ENCODE results near the gene GHR. TPM values are rescaled to one million over a fixed set of nuclear protein-coding genes. Genes with fewer than 3 reads are reported as not detected.
A peak's percentile ranks its signal among the peaks of the same experiment; 100 is the strongest.

GHR gene
- 0.17 TPM for polyA plus RNA-seq (2013)

GRCh38 chr5:42423285-42424165, at the start of gene GHR:
GHR (plus strand) TSS chr5:42423439; CDS start chr5:42565875, 142,436 bp downstream.
- peak within 1 kb of the TSS; percentile 40 to 81 (median 68) for H3K4me3 ChIP-seq (ENCODE audit: control insufficient read depth in 1 of 7, extremely low read depth in 1 of 7, insufficient read depth in 4 of 7, low read depth in 2 of 7, low read length in 6 of 7)
- peaks cover 0 to 20% (median 11%) of the 10 kb centered on the region in 4 experiments for H3K4me1 ChIP-seq (ENCODE audit: control extremely low read depth in 1 of 4, control insufficient read depth in 4 of 4, insufficient read depth in 4 of 4, low read length in 3 of 4)
- POLR2A ChIA-PET: no interaction called here
- no peaks in the 10 kb centered on the region for H3K36me3 ChIP-seq (ENCODE audit: control insufficient read depth in 4 of 4, insufficient read depth in 4 of 4, low read length in 3 of 4)
- CTCF ChIA-PET: interaction anchor here (1.0 to 1.4 kb wide), 7 partner anchors 13 to 466 kb away, joined by 3 to 5 read pairs (median 3); no protein-coding TSS in a partner anchor
- WGBS (ENCODE audit: insufficient coverage): under 1% methylated on average over 32 of the region's 60 CpGs
- H3K9me3 ChIP-seq (ENCODE audit: control extremely low read depth in 1 of 5, control insufficient read depth in 4 of 5, insufficient read depth in 2 of 5, low read depth in 1 of 5, low read length in 4 of 5): no peaks in the 10 kb centered on the region
- no peak within 1 kb of the TSS for H3K27ac ChIP-seq (ENCODE audit: insufficient read depth in 1 of 2, low read depth in 1 of 2, low read length in 2 of 2, poor library complexity in 1 of 2, severe bottlenecking in 2 of 2)
- DNase-seq: peak; percentile 76 to 80 (median 76)
- H3K27me3 ChIP-seq (replicated peaks in 2 of 5; ENCODE audit: control insufficient read depth in 4 of 5, insufficient read depth in 5 of 5, low read length in 4 of 5): peaks cover 8 to 29% (median 22%) of the 10 kb centered on the region in 5 experiments

GRCh38 chr5:42374679-42375273, 48.5 kb upstream of the GHR start:
- Histone ChIP-seq H3K4me1 (ENCODE audit: control extremely low read depth in 1 of 4, control insufficient read depth in 4 of 4, insufficient read depth in 4 of 4, low read length in 3 of 4) (no peaks in the 10 kb centered on the region), H3K36me3 (ENCODE audit: control insufficient read depth in 4 of 4, insufficient read depth in 4 of 4, low read length in 3 of 4) (no peaks in the 10 kb centered on the region), H3K9me3 (ENCODE audit: control extremely low read depth in 1 of 5, control insufficient read depth in 4 of 5, insufficient read depth in 2 of 5, low read depth in 1 of 5, low read length in 4 of 5) (no peaks in the 10 kb centered on the region), H3K4me3 (ENCODE audit: control insufficient read depth in 1 of 7, extremely low read depth in 1 of 7, insufficient read depth in 4 of 7, low read depth in 2 of 7, low read length in 6 of 7) (no peak overlapping the region), H3K27me3 (replicated peaks in 2 of 5; ENCODE audit: control insufficient read depth in 4 of 5, insufficient read depth in 5 of 5, low read length in 4 of 5) (no peaks in the 10 kb centered on the region), H3K27ac (ENCODE audit: insufficient read depth in 1 of 2, low read depth in 1 of 2, low read length in 2 of 2, poor library complexity in 1 of 2, severe bottlenecking in 2 of 2) (no peak overlapping the region)
- ChIA-PET CTCF (no interaction called here), POLR2A (no interaction called here)
- DNase-seq: no peak
- 100% methylated on average over 2 of the region's 5 CpGs for WGBS (ENCODE audit: insufficient coverage)

DNA sequence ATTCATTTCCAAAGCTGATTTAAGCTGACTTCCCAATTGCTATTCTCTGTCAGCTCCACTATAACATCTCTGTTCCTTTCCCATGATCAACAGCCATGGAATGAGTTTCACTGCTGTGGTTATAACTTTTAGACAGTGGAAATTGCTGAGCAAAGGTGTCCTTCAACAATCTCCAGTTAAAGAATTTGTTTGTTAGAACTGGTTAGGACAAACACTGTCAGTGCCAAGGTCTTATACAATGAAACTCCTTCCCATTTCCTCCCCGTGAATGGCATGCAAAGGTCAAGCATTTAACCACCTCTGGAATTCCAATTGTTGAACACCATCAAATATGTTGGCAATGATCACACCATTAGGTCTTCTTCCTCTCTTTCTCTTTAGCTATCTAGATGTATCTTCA, 45.7 kb upstream of the GHR start:
- Histone ChIP-seq H3K4me3 (ENCODE audit: control insufficient read depth in 1 of 7, extremely low read depth in 1 of 7, insufficient read depth in 4 of 7, low read depth in 2 of 7, low read length in 6 of 7) (no peak overlapping the region), H3K27me3 (replicated peaks in 2 of 5; ENCODE audit: control insufficient read depth in 4 of 5, insufficient read depth in 5 of 5, low read length in 4 of 5) (no peaks in the 10 kb centered on the region), H3K27ac (ENCODE audit: insufficient read depth in 1 of 2, low read depth in 1 of 2, low read length in 2 of 2, poor library complexity in 1 of 2, severe bottlenecking in 2 of 2) (no peak overlapping the region), H3K36me3 (ENCODE audit: control insufficient read depth in 4 of 4, insufficient read depth in 4 of 4, low read length in 3 of 4) (no peaks in the 10 kb centered on the region), H3K9me3 (ENCODE audit: control extremely low read depth in 1 of 5, control insufficient read depth in 4 of 5, insufficient read depth in 2 of 5, low read depth in 1 of 5, low read length in 4 of 5) (no peaks in the 10 kb centered on the region), H3K4me1 (ENCODE audit: control extremely low read depth in 1 of 4, control insufficient read depth in 4 of 4, insufficient read depth in 4 of 4, low read length in 3 of 4) (no peaks in the 10 kb centered on the region)
- no peak for DNase-seq
- WGBS (ENCODE audit: insufficient coverage): 75% methylated on average over 1 of the region's 1 CpG
- CTCF ChIA-PET: no interaction called here
- POLR2A ChIA-PET: no interaction called here

GRCh38 chr5:42381973-42382372, 41.3 kb upstream of the GHR start:
- H3K27me3 ChIP-seq (replicated peaks in 2 of 5; ENCODE audit: control insufficient read depth in 4 of 5, insufficient read depth in 5 of 5, low read length in 4 of 5): no peaks in the 10 kb centered on the region
- H3K9me3 ChIP-seq (ENCODE audit: control extremely low read depth in 1 of 5, control insufficient read depth in 4 of 5, insufficient read depth in 2 of 5, low read depth in 1 of 5, low read length in 4 of 5): no peaks in the 10 kb centered on the region
- H3K27ac ChIP-seq (ENCODE audit: insufficient read depth in 1 of 2, low read depth in 1 of 2, low read length in 2 of 2, poor library complexity in 1 of 2, severe bottlenecking in 2 of 2): no peak overlapping the region
- no peak overlapping the region for H3K4me3 ChIP-seq (ENCODE audit: control insufficient read depth in 1 of 7, extremely low read depth in 1 of 7, insufficient read depth in 4 of 7, low read depth in 2 of 7, low read length in 6 of 7)
- WGBS (ENCODE audit: insufficient coverage): 100% methylated on average over 1 of the region's 2 CpGs
- H3K36me3 ChIP-seq (ENCODE audit: control insufficient read depth in 4 of 4, insufficient read depth in 4 of 4, low read length in 3 of 4): no peaks in the 10 kb centered on the region
- no peaks in the 10 kb centered on the region for H3K4me1 ChIP-seq (ENCODE audit: control extremely low read depth in 1 of 4, control insufficient read depth in 4 of 4, insufficient read depth in 4 of 4, low read length in 3 of 4)
- DNase-seq: no peak
- ChIA-PET POLR2A (no interaction called here), CTCF (no interaction called here)

DNA sequence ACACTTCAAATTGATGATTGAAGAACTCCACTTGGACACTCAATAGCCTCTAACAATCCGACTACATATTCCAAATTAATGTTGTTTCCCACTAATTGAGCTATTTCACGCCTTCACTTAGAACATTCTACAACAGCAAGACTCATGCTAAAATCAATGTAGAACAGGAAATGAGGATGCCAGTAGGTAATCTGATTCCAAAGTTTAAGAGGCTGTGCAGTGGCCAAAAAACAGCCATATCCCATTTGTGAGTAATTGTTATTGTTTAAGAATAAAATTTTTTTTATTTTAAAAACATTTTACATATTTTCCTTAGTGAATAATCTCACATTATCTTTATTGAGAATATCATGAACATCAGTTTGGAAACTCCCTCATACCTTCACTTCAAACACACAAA, 35.7 kb upstream of the GHR start:
- Histone ChIP-seq H3K4me1 (ENCODE audit: control extremely low read depth in 1 of 4, control insufficient read depth in 4 of 4, insufficient read depth in 4 of 4, low read length in 3 of 4) (no peaks in the 10 kb centered on the region), H3K9me3 (ENCODE audit: control extremely low read depth in 1 of 5, control insufficient read depth in 4 of 5, insufficient read depth in 2 of 5, low read depth in 1 of 5, low read length in 4 of 5) (peaks cover 0 to 2% (median 0%) of the 10 kb centered on the region in 5 experiments), H3K4me3 (ENCODE audit: control insufficient read depth in 1 of 7, extremely low read depth in 1 of 7, insufficient read depth in 4 of 7, low read depth in 2 of 7, low read length in 6 of 7) (no peak overlapping the region), H3K27ac (ENCODE audit: insufficient read depth in 1 of 2, low read depth in 1 of 2, low read length in 2 of 2, poor library complexity in 1 of 2, severe bottlenecking in 2 of 2) (no peak overlapping the region), H3K27me3 (replicated peaks in 2 of 5; ENCODE audit: control insufficient read depth in 4 of 5, insufficient read depth in 5 of 5, low read length in 4 of 5) (no peaks in the 10 kb centered on the region), H3K36me3 (ENCODE audit: control insufficient read depth in 4 of 4, insufficient read depth in 4 of 4, low read length in 3 of 4) (no peaks in the 10 kb centered on the region)
- no peak for DNase-seq
- ChIA-PET POLR2A (no interaction called here), CTCF (no interaction called here)
- WGBS (ENCODE audit: insufficient coverage): 100% methylated on average over 1 of the region's 2 CpGs

- 95% methylated on average over 4 of the region's 5 CpGs for WGBS (ENCODE audit: insufficient coverage)
- Histone ChIP-seq H3K9me3 (ENCODE audit: control extremely low read depth in 1 of 5, control insufficient read depth in 4 of 5, insufficient read depth in 2 of 5, low read depth in 1 of 5, low read length in 4 of 5) (peaks cover 0 to 7% (median 0%) of the 10 kb centered on the region in 5 experiments), H3K27me3 (replicated peaks in 2 of 5; ENCODE audit: control insufficient read depth in 4 of 5, insufficient read depth in 5 of 5, low read length in 4 of 5) (no peaks in the 10 kb centered on the region), H3K27ac (ENCODE audit: insufficient read depth in 1 of 2, low read depth in 1 of 2, low read length in 2 of 2, poor library complexity in 1 of 2, severe bottlenecking in 2 of 2) (no peak overlapping the region), H3K4me1 (ENCODE audit: control extremely low read depth in 1 of 4, control insufficient read depth in 4 of 4, insufficient read depth in 4 of 4, low read length in 3 of 4) (no peaks in the 10 kb centered on the region), H3K36me3 (ENCODE audit: control insufficient read depth in 4 of 4, insufficient read depth in 4 of 4, low read length in 3 of 4) (no peaks in the 10 kb centered on the region), H3K4me3 (ENCODE audit: control insufficient read depth in 1 of 7, extremely low read depth in 1 of 7, insufficient read depth in 4 of 7, low read depth in 2 of 7, low read length in 6 of 7) (no peak overlapping the region)
- ChIA-PET POLR2A (no interaction called here), CTCF (interaction anchor here (1.1 to 1.3 kb wide), 2 partner anchors 9 to 19 kb away, joined by 3 to 4 read pairs; no protein-coding TSS in a partner anchor)
- no peak for DNase-seq
Observed at GRCh38 chr5:42390115-42390514, 33.1 kb upstream of the GHR start.

- H3K27ac ChIP-seq (ENCODE audit: insufficient read depth in 1 of 2, low read depth in 1 of 2, low read length in 2 of 2, poor library complexity in 1 of 2, severe bottlenecking in 2 of 2): no peak overlapping the region
- CTCF ChIA-PET: no interaction called here
- 100% methylated on average over 1 of the region's 2 CpGs for WGBS (ENCODE audit: insufficient coverage)
- H3K9me3 ChIP-seq (ENCODE audit: control extremely low read depth in 1 of 5, control insufficient read depth in 4 of 5, insufficient read depth in 2 of 5, low read depth in 1 of 5, low read length in 4 of 5): peaks cover 0 to 7% (median 0%) of the 10 kb centered on the region in 5 experiments
- H3K4me3 ChIP-seq (ENCODE audit: control insufficient read depth in 1 of 7, extremely low read depth in 1 of 7, insufficient read depth in 4 of 7, low read depth in 2 of 7, low read length in 6 of 7): no peak overlapping the region
- POLR2A ChIA-PET: no interaction called here
- no peaks in the 10 kb centered on the region for H3K27me3 ChIP-seq (replicated peaks in 2 of 5; ENCODE audit: control insufficient read depth in 4 of 5, insufficient read depth in 5 of 5, low read length in 4 of 5)
- DNase-seq: no peak
- no peaks in the 10 kb centered on the region for H3K36me3 ChIP-seq (ENCODE audit: control insufficient read depth in 4 of 4, insufficient read depth in 4 of 4, low read length in 3 of 4)
- H3K4me1 ChIP-seq (ENCODE audit: control extremely low read depth in 1 of 4, control insufficient read depth in 4 of 4, insufficient read depth in 4 of 4, low read length in 3 of 4): no peaks in the 10 kb centered on the region
Observed at GRCh38 chr5:42392917-42393316, 30.3 kb upstream of the GHR start.
